Ishikawa (cell line): Measurements from ENCODE around the gene ST7.

Experiments
- CEBPB ChIP-seq: IDR thresholded peaks from 2 replicates; pipeline ENCODE4 v1.6.1; 2012
- YY1 ChIP-seq: IDR thresholded peaks from 2 replicates; pipeline ENCODE4 v1.6.1; 2012; ENCODE audit warnings: low read depth

GRCh38 chr7:117269886-117270285 is 316.6 kb downstream of the ST7 start:
- TF ChIP-seq CEBPB (no peak), YY1 (no peak)
